ENCODE results near the gene SYNGR3.
"Not testable (repeated sequence)": the region's sequence is repeated elsewhere in the genome, so short reads cannot be mapped to it uniquely, and the experiment has no call there.

SYNGR3 gene

GRCh38 chr16:2028146-2028545 lies 38.4 kb downstream of the SYNGR3 start:
- no peak for DNase-seq (ENCODE audit: low read depth, low spot score)

- no peak for DNase-seq (ENCODE audit: low read depth, low spot score)
These were observed 39.0 kb downstream of the SYNGR3 start for GRCh38 chr16:2028620-2029220.

GRCh38 chr16:2029350-2029749 lies 39.6 kb downstream of the SYNGR3 start:
- DNase-seq (ENCODE audit: low read depth, low spot score), result no peak

- DNase-seq (ENCODE audit: low read depth, low spot score), result no peak
These were observed 40.3 kb downstream of the SYNGR3 start for GRCh38 chr16:2030036-2030435.

DNA sequence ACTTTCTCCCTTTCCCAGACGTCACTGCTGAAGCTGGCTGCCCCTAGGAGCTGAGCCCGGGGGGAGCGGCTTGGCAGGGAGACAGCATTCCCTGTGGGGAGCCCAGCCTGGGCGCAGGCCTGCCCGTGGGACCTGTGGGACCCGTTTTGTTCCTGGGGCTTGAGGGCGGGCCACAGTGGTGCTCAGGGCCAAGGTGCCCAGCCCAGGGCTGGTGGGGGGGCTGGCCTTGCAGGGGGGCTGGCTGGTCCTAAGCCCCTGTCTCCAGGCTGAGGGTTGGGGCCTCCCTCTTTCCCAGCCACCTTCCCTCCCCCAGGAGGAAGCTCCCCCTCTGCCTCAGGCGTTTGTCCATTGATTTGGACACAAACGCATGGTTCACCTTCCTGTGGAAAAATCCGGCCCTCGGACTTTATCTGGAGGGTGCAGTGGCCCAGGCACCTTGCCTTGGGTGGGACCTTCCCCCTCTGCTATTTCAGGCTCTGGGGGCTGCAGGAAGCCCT lies 41.4 kb downstream of the SYNGR3 start:
- DNase-seq (ENCODE audit: low read depth, low spot score), result no peak

GRCh38 chr16:2032285-2033056 lies 42.7 kb downstream of the SYNGR3 start:
- DNase-seq (ENCODE audit: low read depth, low spot score), result no peak

DNA sequence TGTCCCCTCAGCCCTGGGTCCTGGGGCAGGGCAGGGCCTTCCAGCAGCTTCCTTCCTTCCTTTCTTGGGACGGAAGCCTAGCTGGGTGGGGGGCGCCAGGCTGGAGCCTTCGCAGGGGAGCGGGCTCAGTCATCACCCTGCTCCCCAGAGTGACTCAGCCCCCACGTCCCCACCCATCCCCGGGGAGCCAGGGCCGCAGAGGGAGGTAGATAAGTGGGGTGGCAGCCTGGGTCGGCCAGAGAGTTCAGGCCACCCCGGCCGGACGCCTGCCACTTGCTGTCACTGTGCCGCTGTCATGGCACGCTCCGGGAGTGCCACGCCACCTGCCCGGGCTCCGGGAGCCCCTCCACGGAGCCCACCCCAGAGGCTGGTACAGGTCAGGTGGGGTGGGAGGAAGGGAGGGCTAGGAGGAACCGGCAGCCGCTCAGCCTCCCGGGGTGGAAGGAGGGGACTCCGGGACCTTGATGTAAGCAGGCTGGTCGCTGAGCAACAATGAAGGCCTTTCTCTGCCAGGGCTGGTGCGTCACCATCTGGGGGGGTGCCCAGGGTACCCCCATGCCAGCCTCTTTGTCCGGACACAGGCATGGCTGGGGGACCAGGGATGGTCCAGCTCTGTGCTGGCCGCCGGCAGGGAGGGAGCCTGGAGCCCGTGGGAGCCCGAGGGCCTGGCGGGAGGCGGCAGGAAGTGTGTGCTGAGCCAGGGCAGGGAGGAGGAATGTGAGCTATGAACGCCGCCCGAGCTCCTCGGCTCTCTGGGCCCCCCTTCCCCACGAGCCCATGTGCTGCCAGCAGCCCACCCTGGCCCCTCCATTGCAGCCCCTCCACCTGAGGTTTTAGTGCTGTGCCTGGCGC lies 43.5 kb downstream of the SYNGR3 start:
- no peak for DNase-seq (ENCODE audit: low read depth, low spot score)

DNA sequence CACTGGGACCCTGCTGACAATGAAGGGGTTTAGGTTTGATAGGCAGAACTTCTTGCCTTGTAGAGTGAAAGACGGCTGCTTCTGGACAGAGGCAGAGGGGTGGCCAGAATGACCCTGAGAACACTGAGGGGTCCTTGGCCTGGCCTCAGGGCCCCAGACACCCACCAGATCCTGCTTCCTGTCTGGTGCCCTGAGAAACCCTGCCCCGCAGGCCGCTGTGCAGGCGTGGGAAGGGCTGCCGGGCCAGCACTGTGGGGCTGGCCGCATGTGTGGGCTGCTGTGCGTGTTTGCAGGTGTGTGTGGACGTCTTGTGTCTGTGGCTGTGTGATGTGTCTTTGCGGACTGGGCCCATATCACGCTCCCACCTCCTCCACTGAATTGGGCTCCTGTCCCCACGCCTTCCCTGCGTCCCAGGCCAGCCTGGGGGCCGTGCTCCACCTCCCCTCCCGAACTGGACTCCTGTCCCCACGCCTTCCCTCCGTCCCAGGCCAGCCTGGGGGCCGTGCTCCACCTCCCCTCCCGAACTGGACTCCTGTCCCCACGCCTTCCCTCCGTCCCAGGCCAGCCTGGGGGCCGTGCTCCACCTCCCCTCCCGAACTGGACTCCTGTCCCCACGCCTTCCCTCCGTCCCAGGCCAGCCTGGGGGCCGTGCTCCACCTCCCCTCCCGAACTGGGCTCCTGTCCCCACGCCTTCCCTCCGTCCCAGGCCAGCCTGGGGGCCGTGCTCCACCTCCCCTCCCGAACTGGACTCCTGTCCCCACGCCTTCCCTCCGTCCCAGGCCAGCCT lies 44.3 kb downstream of the SYNGR3 start:
- not testable (repeated sequence) for DNase-seq (ENCODE audit: low read depth, low spot score)

GRCh38 chr16:2034696-2035430 lies 45.1 kb downstream of the SYNGR3 start:
- no peak for DNase-seq (ENCODE audit: low read depth, low spot score)

GRCh38 chr16:2035431-2036199 lies 45.8 kb downstream of the SYNGR3 start:
- peak; percentile 85 for DNase-seq (ENCODE audit: low read depth, low spot score)

DNA sequence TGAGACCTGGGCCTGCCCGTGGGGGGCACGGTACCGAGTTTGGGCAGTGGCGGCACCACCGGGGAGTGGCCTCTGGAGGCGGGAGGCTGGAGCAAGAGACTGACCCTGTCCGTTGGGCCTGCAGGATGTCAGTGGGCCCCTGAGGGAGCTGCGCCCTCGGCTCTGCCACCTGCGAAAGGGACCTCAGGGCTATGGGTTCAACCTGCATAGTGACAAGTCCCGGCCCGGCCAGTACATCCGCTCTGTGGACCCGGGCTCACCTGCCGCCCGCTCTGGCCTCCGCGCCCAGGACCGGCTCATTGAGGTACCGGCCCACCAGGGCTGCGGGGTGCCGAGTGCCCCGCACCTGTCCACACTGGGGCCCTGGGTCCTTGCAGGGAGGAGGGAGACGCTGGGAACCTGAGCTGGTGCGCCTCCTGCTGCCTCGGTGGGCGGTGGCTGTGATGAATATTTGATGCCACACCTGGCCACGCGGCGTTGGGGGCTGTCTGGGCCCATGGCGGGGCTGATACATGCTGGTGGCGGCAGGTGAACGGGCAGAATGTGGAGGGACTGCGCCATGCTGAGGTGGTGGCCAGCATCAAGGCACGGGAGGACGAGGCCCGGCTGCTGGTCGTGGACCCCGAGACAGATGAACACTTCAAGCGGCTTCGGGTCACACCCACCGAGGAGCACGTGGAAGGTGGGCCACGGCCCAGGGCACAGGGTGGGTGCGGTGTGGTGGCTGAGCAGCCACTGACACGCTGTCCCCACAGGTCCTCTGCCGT lies 46.6 kb downstream of the SYNGR3 start:
- no peak for DNase-seq (ENCODE audit: low read depth, low spot score)

GRCh38 chr16:2037115-2037514 lies 47.3 kb downstream of the SYNGR3 start:
- DNase-seq (ENCODE audit: low read depth, low spot score), result no peak

- DNase-seq (ENCODE audit: low read depth, low spot score), result no peak
These were observed 48.0 kb downstream of the SYNGR3 start for GRCh38 chr16:2037647-2038381.

- no peak for DNase-seq (ENCODE audit: low read depth, low spot score)
These were observed 48.8 kb downstream of the SYNGR3 start for GRCh38 chr16:2038382-2039231.

GRCh38 chr16:2039274-2040031 lies 49.7 kb downstream of the SYNGR3 start:
- DNase-seq (ENCODE audit: low read depth, low spot score), result no peak

GRCh38 chr16:2040041-2040786 lies 50.4 kb downstream of the SYNGR3 start:
- no peak for DNase-seq (ENCODE audit: low read depth, low spot score)
